Calu3 (cell line): ENCODE measurements around the gene PRR15L. TPM values are rescaled to one million over a fixed set of nuclear protein-coding genes. Genes with fewer than 3 reads are reported as not detected.
"Not testable (repeated sequence)": the region's sequence is repeated elsewhere in the genome, so short reads cannot be mapped to it uniquely, and the experiment has no call there.

ENCODE experiments used
- BruUV-seq: library from RNA; stranded (reverse); fragments of 400-500 nt; replicated peaks from 2 replicates; lab custom pipeline; 2021; lab: Mats Ljungman, UMichigan
- CTCF ChIA-PET: fragments of 300-600 bp; sonication (Branson Sonifier 250); formaldehyde crosslinking; loops from one replicate; lab custom pipeline; 2022; ENCODE audit warnings: antibody characterized with exemption; lab: Charles Lee
- DNase-seq: peaks from one replicate; pipeline ENCODE4 v3.0.0; 2022
- H3K27ac Mint-ChIP-seq: one replicate; pipeline ENCODE4 v1.8.0; 2022; ENCODE audit warnings: mixed read lengths; ENCODE audit not compliant: unreplicated experiment
- H3K27me3 Mint-ChIP-seq: one replicate; pipeline ENCODE4 v1.8.0; 2022; ENCODE audit warnings: mixed read lengths; ENCODE audit not compliant: unreplicated experiment
- H3K36me3 Mint-ChIP-seq: one replicate; pipeline ENCODE4 v1.8.0; 2022; ENCODE audit warnings: mild to moderate bottlenecking, moderate library complexity, mixed read lengths; ENCODE audit not compliant: insufficient read depth, unreplicated experiment
- H3K4me1 Mint-ChIP-seq: one replicate; pipeline ENCODE4 v1.8.0; 2022; ENCODE audit warnings: mild to moderate bottlenecking, low read depth, mixed read lengths; ENCODE audit not compliant: unreplicated experiment
- H3K4me3 Mint-ChIP-seq: one replicate; pipeline ENCODE4 v1.8.0; 2022; ENCODE audit warnings: mild to moderate bottlenecking, low read depth, moderate library complexity, mixed read lengths; ENCODE audit not compliant: unreplicated experiment
- H3K9me3 Mint-ChIP-seq: one replicate; pipeline ENCODE4 v1.8.0; 2022; ENCODE audit warnings: low read depth, mixed read lengths; ENCODE audit not compliant: unreplicated experiment
- intact Hi-C: fragments of 100-400 bp; cut with micrococcal nuclease; formaldehyde crosslinking; loops from one replicate; pipeline ENCODE4 v1.10.0; 2022; ENCODE audit not compliant: unreplicated experiment
- total RNA-seq: library from RNA; stranded (reverse); gene quantifications from 2 replicates; pipeline ENCODE4 v1.2.3, GENCODE V29; 2022
- TF ChIP-seq, protein P1 (sequence below): fragments of 200-600 bp; IDR thresholded peaks from one replicate; pipeline ENCODE4 v1.8.0; 2022; ENCODE audit warnings: antibody characterized with exemption; ENCODE audit not compliant: unreplicated experiment

The PRR15L gene
- total RNA-seq, 1 experiment from 2014 or later, result 30.2 TPM

- CTCF ChIA-PET, result interaction anchor here (0.7 kb wide), 1 partner anchor 28 kb away, joined by 3 read pairs; no protein-coding TSS in a partner anchor
- TF ChIP-seq, protein P1, sequence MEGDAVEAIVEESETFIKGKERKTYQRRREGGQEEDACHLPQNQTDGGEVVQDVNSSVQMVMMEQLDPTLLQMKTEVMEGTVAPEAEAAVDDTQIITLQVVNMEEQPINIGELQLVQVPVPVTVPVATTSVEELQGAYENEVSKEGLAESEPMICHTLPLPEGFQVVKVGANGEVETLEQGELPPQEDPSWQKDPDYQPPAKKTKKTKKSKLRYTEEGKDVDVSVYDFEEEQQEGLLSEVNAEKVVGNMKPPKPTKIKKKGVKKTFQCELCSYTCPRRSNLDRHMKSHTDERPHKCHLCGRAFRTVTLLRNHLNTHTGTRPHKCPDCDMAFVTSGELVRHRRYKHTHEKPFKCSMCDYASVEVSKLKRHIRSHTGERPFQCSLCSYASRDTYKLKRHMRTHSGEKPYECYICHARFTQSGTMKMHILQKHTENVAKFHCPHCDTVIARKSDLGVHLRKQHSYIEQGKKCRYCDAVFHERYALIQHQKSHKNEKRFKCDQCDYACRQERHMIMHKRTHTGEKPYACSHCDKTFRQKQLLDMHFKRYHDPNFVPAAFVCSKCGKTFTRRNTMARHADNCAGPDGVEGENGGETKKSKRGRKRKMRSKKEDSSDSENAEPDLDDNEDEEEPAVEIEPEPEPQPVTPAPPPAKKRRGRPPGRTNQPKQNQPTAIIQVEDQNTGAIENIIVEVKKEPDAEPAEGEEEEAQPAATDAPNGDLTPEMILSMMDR, result no peak
- no peak overlapping the region for H3K27ac Mint-ChIP-seq
- intact Hi-C loops, result no loop called here
- H3K27me3 Mint-ChIP-seq, result no peaks in the 10 kb centered on the region
- no peak overlapping the region for H3K4me3 Mint-ChIP-seq
- DNase-seq, result no peak
- no TSS peak for BruUV-seq
- no peaks in the 10 kb centered on the region for H3K4me1 Mint-ChIP-seq
- no peaks in the 10 kb centered on the region for H3K9me3 Mint-ChIP-seq
- H3K36me3 Mint-ChIP-seq, result peaks cover 22% of the 10 kb centered on the region
These were observed 32.7 kb downstream of the PRR15L start for GRCh38 chr17:47924785-47925677.

- H3K27ac Mint-ChIP-seq, H3K4me3 Mint-ChIP-seq: not testable (repeated sequence)
- CTCF ChIA-PET, result interaction anchor here (0.7 kb wide), 2 partner anchors 195 to 666 kb away, joined by 3 to 9 read pairs; no protein-coding TSS in a partner anchor
These were observed 37.8 kb downstream of the PRR15L start for GRCh38 chr17:47919889-47920288.

GRCh38 chr17:47918991-47919390 lies 38.7 kb downstream of the PRR15L start:
- no TSS peak for BruUV-seq
- no peak overlapping the region for H3K4me3 Mint-ChIP-seq
- TF ChIP-seq, protein P1, result no peak
- H3K4me1 Mint-ChIP-seq, result no peaks in the 10 kb centered on the region
- no peak for DNase-seq
- intact Hi-C loops, result no loop called here
- no peaks in the 10 kb centered on the region for H3K27me3 Mint-ChIP-seq
- H3K9me3 Mint-ChIP-seq, result no peaks in the 10 kb centered on the region
- H3K27ac Mint-ChIP-seq, result no peak overlapping the region
- CTCF ChIA-PET, result no interaction called here
- peaks cover 17% of the 10 kb centered on the region for H3K36me3 Mint-ChIP-seq

More at GRCh38 chr17:47919889-47920288, 37.8 kb downstream of the PRR15L start:
- H3K27me3 Mint-ChIP-seq, DNase-seq, intact Hi-C loops, H3K9me3 Mint-ChIP-seq, BruUV-seq, H3K4me1 Mint-ChIP-seq: not testable (repeated sequence)
- peaks cover 17% of the 10 kb centered on the region for H3K36me3 Mint-ChIP-seq

DNA sequence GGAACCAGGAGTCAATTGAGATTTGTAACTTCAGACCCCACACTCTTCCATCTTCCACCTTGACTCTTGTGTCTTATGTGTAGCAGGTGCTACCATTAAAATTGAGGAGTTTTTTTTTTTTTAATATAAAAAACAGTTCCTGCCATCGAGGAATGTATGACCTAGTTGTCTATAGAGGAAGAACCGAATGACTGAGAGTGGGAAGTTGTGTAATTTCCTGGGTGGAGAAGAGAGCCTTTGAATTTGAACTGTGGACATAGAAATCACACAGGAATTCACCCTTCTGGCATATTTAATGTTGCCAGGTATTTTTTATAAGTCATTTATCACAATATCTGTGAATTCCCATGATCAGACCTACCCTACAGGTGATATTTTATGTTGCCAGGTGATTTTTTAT lies 39.7 kb downstream of the PRR15L start:
- H3K9me3 Mint-ChIP-seq, result no peaks in the 10 kb centered on the region
- peaks cover 16% of the 10 kb centered on the region for H3K36me3 Mint-ChIP-seq
- H3K4me3 Mint-ChIP-seq, result no peak overlapping the region
- H3K27me3 Mint-ChIP-seq, result no peaks in the 10 kb centered on the region
- DNase-seq, result no peak
- H3K27ac Mint-ChIP-seq, result no peak overlapping the region
- H3K4me1 Mint-ChIP-seq, result no peaks in the 10 kb centered on the region
- intact Hi-C loops, result no loop called here
- TF ChIP-seq, protein P1, result no peak
- CTCF ChIA-PET, result no interaction called here
- no TSS peak for BruUV-seq
